GM19397 (cell line): ENCODE measurements around the gene ST8SIA6.
"Not testable (repeated sequence)": the region's sequence is repeated elsewhere in the genome, so short reads cannot be mapped to it uniquely, and the experiment has no call there.

ENCODE experiments used
- ATAC-seq: cut with Tn5 transposase; IDR thresholded peaks from one replicate; pipeline ENCODE4 v1.9.1; 2021; ENCODE audit warnings: mild to moderate bottlenecking, moderate library complexity; ENCODE audit not compliant: unreplicated experiment

Gene ST8SIA6

GRCh38 chr10:17349717-17350116 lies 104.7 kb downstream of the ST8SIA6 start:
- no peak for ATAC-seq

- no peak for ATAC-seq
Observed at GRCh38 chr10:17348501-17349349, 105.7 kb downstream of the ST8SIA6 start.

- no peak for ATAC-seq
Observed at GRCh38 chr10:17348011-17348500, 106.3 kb downstream of the ST8SIA6 start.

- no peak for ATAC-seq
Observed at GRCh38 chr10:17344206-17344605, 110.2 kb downstream of the ST8SIA6 start.

- ATAC-seq = no peak
Observed at GRCh38 chr10:17343118-17343517, 111.3 kb downstream of the ST8SIA6 start.

GRCh38 chr10:17340144-17340829 lies 114.1 kb downstream of the ST8SIA6 start:
- ATAC-seq = no peak

GRCh38 chr10:17335065-17335464 lies 119.3 kb downstream of the ST8SIA6 start:
- no peak for ATAC-seq

GRCh38 chr10:17330501-17330900 lies 123.9 kb downstream of the ST8SIA6 start:
- ATAC-seq = no peak

- ATAC-seq = no peak
Observed at GRCh38 chr10:17326377-17326776, 128.0 kb downstream of the ST8SIA6 start.

- ATAC-seq = not testable (repeated sequence)
Observed at GRCh38 chr10:17321957-17322356, 132.4 kb downstream of the ST8SIA6 start.

GRCh38 chr10:17316488-17317170 lies 137.8 kb downstream of the ST8SIA6 start:
- no peak for ATAC-seq

GRCh38 chr10:17309435-17309834 lies 145.0 kb downstream of the ST8SIA6 start:
- ATAC-seq = no peak

GRCh38 chr10:17307123-17307522 lies 147.3 kb downstream of the ST8SIA6 start:
- no peak for ATAC-seq

- no peak for ATAC-seq
Observed at GRCh38 chr10:17292375-17292774, 162.0 kb downstream of the ST8SIA6 start.

GRCh38 chr10:17290226-17290625 lies 164.2 kb downstream of the ST8SIA6 start:
- no peak for ATAC-seq

GRCh38 chr10:17289763-17290162 lies 164.6 kb downstream of the ST8SIA6 start:
- ATAC-seq = no peak

GRCh38 chr10:17286562-17287550 lies 167.5 kb downstream of the ST8SIA6 start:
- ATAC-seq = no peak

GRCh38 chr10:17282311-17282710 lies 172.1 kb downstream of the ST8SIA6 start:
- ATAC-seq = no peak

- ATAC-seq = no peak
Observed at GRCh38 chr10:17278607-17279240, 175.7 kb downstream of the ST8SIA6 start.
